Activated CD4-positive, alpha-beta T cell treated with anti-CD3 and anti-CD28 coated beads, Interleukin-2, amount 10 ng/mL, durations not matched to agents 7 days and 5 days (primary cell): ENCODE data around the gene DNALI1. TPM values are rescaled to one million over a fixed set of nuclear protein-coding genes. Genes with fewer than 3 reads are reported as not detected.
A peak's percentile ranks its signal among the peaks of the same experiment; 100 is the strongest.
"Not testable (repeated sequence)": the region's sequence is repeated elsewhere in the genome, so short reads cannot be mapped to it uniquely, and the experiment has no call there.

ENCODE experiments used
- CTCF ChIA-PET: fragments of 350-600 bp; sonication (Branson Sonifier 250); formaldehyde crosslinking; loops from one replicate; lab custom pipeline; 2021; ENCODE audit warnings: antibody characterized with exemption; lab: Charles Lee
- POLR2A ChIA-PET: fragments of 350-600 bp; sonication (Branson Sonifier 250); formaldehyde crosslinking; loops from one replicate; lab custom pipeline; 2021; ENCODE audit warnings: antibody characterized with exemption; lab: Charles Lee
- DNase-seq: peaks from one replicate; pipeline ENCODE4 v3.0.0-alpha.2; 2020
- H3K27ac Mint-ChIP-seq: one replicate; pipeline ENCODE4 v1.8.0; 2021; ENCODE audit warnings: mild to moderate bottlenecking, moderate library complexity, mixed read lengths
- H3K27me3 Mint-ChIP-seq: one replicate; pipeline ENCODE4 v1.8.0; 2021; ENCODE audit warnings: mixed read lengths
- H3K36me3 Mint-ChIP-seq: one replicate; pipeline ENCODE4 v1.8.0; 2021; ENCODE audit warnings: low read depth, mixed read lengths
- H3K4me1 Mint-ChIP-seq: one replicate; pipeline ENCODE4 v1.8.0; 2021; ENCODE audit warnings: mixed read lengths
- H3K4me3 Mint-ChIP-seq: one replicate; pipeline ENCODE4 v1.8.0; 2021; ENCODE audit warnings: mild to moderate bottlenecking, moderate library complexity, mixed read lengths
- H3K9me3 Mint-ChIP-seq: one replicate; pipeline ENCODE4 v1.8.0; 2021; ENCODE audit warnings: mixed read lengths
- total RNA-seq, 2 experiments: library from RNA; stranded (reverse); gene quantifications; one replicate each; pipeline ENCODE4 v1.2.3, GENCODE V29; 2021

The DNALI1 gene
- total RNA-seq, 2 experiments from 2014 or later: 0.40 to 0.47 TPM

- CTCF ChIA-PET: no interaction called here
- H3K27me3 Mint-ChIP-seq: no peaks in the 10 kb centered on the region
- peaks cover 3% of the 10 kb centered on the region for H3K9me3 Mint-ChIP-seq
- DNase-seq: no peak
- peaks cover 33% of the 10 kb centered on the region for H3K4me1 Mint-ChIP-seq
- H3K36me3 Mint-ChIP-seq: peaks cover 14% of the 10 kb centered on the region
- POLR2A ChIA-PET: no interaction called here
- H3K4me3 Mint-ChIP-seq: no peak overlapping the region
- H3K27ac Mint-ChIP-seq: no peak overlapping the region
Observed at GRCh38 chr1:37559080-37559479, 2.3 kb downstream of the DNALI1 start.

DNA sequence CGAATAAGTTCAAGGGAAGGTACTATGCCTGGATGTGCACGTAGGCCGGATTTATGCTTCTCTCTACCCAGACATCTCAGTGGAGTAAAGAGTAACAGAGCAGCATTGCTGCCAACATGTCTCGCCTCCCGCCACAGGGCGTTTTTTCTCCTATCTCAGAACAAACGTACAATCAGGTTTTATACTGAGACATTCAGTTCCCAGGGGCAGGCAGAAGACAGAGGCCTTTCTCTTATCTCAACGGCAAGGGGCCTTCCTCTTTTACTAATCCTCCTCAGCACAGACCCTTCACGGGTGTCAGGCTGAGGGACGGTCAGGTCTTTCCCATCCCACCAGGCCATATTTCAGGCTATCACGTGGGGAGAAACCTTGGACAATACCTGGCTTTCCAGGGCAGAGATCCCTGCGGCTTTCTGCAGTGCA lies 3.2 kb downstream of the DNALI1 start:
- POLR2A ChIA-PET, CTCF ChIA-PET, H3K9me3 Mint-ChIP-seq, H3K36me3 Mint-ChIP-seq, H3K4me3 Mint-ChIP-seq, DNase-seq, H3K27me3 Mint-ChIP-seq, H3K27ac Mint-ChIP-seq: not testable (repeated sequence)
- H3K4me1 Mint-ChIP-seq: peaks cover 27% of the 10 kb centered on the region

GRCh38 chr1:37560401-37561132 lies 3.8 kb downstream of the DNALI1 start:
- Mint-ChIP-seq H3K27me3 (no peaks in the 10 kb centered on the region), H3K9me3 (no peaks in the 10 kb centered on the region), H3K27ac (peak overlapping the region; percentile 58), H3K4me1 (peaks cover 25% of the 10 kb centered on the region), H3K36me3 (peaks cover 9% of the 10 kb centered on the region), H3K4me3 (no peak overlapping the region)
- ChIA-PET CTCF (interaction anchor here (0.6 kb wide), 1 partner anchor 128 kb away, joined by 3 read pairs; no protein-coding TSS in a partner anchor), POLR2A (no interaction called here)
- DNase-seq: no peak

DNA sequence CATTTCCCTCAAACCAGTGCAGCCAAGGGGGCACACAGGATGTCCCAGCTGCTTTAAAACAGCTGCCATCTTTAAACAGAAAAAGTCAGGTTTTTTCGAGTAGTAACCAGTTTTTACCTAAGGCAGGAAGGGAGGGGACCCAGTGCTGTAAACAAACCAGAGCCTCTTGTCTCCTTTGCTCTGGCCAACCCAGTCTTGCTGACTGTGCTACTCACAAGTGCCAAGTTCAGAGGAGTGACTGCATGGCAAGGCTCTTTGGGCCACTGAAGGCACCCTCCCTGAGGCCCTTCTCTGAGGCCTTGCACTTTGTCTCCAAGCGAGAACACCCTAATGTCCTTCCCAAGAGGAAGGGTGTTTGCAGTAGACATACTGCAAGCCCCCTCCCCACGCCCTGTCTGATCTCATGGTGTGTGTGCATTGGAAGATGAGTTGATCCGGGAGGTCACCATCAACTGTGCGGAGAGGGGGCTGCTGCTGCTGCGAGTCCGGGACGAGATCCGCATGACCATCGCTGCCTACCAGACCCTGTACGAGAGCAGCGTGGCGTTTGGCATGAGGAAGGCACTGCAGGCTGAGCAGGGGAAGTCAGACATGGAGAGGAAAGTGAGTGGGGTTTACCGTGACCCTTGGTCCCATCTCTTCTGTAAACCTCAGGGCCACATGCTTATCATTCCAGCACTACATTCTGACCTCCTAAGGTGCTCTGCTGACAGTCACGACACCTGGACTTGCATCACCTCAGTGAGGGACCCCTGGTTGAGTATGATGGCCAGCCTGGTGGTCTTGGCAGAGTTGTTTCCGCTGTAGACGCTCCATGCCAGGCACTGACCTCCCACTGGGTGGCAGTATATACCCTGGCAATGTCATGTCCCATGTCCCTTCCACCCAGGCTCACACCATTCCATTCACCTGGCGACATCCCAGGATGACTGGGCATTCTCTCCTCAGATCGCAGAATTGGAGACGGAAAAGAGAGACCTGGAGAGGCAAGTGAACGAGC lies 4.7 kb downstream of the DNALI1 start:
- POLR2A ChIA-PET: no interaction called here
- H3K27ac Mint-ChIP-seq: peak overlapping the region; percentile 82
- H3K9me3 Mint-ChIP-seq: no peaks in the 10 kb centered on the region
- H3K27me3 Mint-ChIP-seq: no peaks in the 10 kb centered on the region
- H3K36me3 Mint-ChIP-seq: peaks cover 16% of the 10 kb centered on the region
- peak; percentile 39 for DNase-seq
- H3K4me1 Mint-ChIP-seq: peaks cover 18% of the 10 kb centered on the region
- CTCF ChIA-PET: interaction anchor here (0.6 kb wide), 1 partner anchor 128 kb away, joined by 3 read pairs; no protein-coding TSS in a partner anchor
- no peak overlapping the region for H3K4me3 Mint-ChIP-seq

- peaks cover 11% of the 10 kb centered on the region for H3K4me1 Mint-ChIP-seq
- ChIA-PET CTCF (interaction anchor here (0.8 to 1.2 kb wide), 3 partner anchors 48 to 119 kb away, joined by 3 to 4 read pairs (median 3); partner anchors contain the start of gene MEAF6), POLR2A (no interaction called here)
- H3K9me3 Mint-ChIP-seq: no peaks in the 10 kb centered on the region
- no peak for DNase-seq
- no peaks in the 10 kb centered on the region for H3K27me3 Mint-ChIP-seq
- no peak overlapping the region for H3K27ac Mint-ChIP-seq
- peaks cover 29% of the 10 kb centered on the region for H3K36me3 Mint-ChIP-seq
- no peak overlapping the region for H3K4me3 Mint-ChIP-seq
Observed at GRCh38 chr1:37562984-37563383, 6.2 kb downstream of the DNALI1 start.

GRCh38 chr1:37564892-37565291 lies 8.2 kb downstream of the DNALI1 start:
- CTCF ChIA-PET: interaction anchor here (1.1 to 1.2 kb wide), 3 partner anchors 15 to 147 kb away, joined by 3 to 4 read pairs (median 4); no protein-coding TSS in a partner anchor
- Mint-ChIP-seq H3K27ac (no peak overlapping the region), H3K27me3 (no peaks in the 10 kb centered on the region), H3K4me1 (peaks cover 11% of the 10 kb centered on the region), H3K9me3 (no peaks in the 10 kb centered on the region), H3K36me3 (peaks cover 48% of the 10 kb centered on the region), H3K4me3 (no peak overlapping the region)
- DNase-seq: no peak
- POLR2A ChIA-PET: no interaction called here

DNA sequence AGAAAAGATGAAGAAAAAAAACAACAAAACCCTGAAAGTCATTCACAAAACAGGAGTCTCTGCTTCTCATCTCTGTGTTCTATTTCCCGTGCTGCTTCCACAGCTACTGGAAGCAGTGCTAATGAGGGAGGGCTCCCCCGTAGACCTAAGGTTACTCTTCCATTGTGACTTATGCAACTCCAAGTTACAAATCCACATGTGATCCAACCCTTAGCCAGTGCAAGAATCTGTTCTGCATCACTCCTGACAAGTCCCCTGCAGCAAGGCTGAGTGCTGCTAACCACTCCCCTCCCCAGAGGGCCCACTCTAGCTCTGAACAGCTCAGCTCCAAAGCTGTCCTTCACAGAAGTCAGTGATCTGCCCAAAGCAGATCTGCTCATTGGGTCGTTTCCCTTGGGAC lies 10.3 kb downstream of the DNALI1 start:
- Mint-ChIP-seq H3K27me3 (no peaks in the 10 kb centered on the region), H3K4me1 (peaks cover 16% of the 10 kb centered on the region), H3K27ac (no peak overlapping the region), H3K4me3 (no peak overlapping the region), H3K9me3 (no peaks in the 10 kb centered on the region), H3K36me3 (peaks cover 62% of the 10 kb centered on the region)
- POLR2A ChIA-PET: no interaction called here
- CTCF ChIA-PET: interaction anchor here (1.1 kb wide), 1 partner anchor 123 kb away, joined by 3 read pairs; a partner anchor contains a TSS
- DNase-seq: no peak

GRCh38 chr1:37570528-37571334 lies 14.0 kb downstream of the DNALI1 start:
- CTCF ChIA-PET: no interaction called here
- Mint-ChIP-seq H3K4me1 (peaks cover 45% of the 10 kb centered on the region), H3K4me3 (no peak overlapping the region), H3K27me3 (no peaks in the 10 kb centered on the region), H3K27ac (peak overlapping the region; percentile 71), H3K9me3 (no peaks in the 10 kb centered on the region), H3K36me3 (peaks cover 84% of the 10 kb centered on the region)
- POLR2A ChIA-PET: no interaction called here
- DNase-seq: no peak

DNA sequence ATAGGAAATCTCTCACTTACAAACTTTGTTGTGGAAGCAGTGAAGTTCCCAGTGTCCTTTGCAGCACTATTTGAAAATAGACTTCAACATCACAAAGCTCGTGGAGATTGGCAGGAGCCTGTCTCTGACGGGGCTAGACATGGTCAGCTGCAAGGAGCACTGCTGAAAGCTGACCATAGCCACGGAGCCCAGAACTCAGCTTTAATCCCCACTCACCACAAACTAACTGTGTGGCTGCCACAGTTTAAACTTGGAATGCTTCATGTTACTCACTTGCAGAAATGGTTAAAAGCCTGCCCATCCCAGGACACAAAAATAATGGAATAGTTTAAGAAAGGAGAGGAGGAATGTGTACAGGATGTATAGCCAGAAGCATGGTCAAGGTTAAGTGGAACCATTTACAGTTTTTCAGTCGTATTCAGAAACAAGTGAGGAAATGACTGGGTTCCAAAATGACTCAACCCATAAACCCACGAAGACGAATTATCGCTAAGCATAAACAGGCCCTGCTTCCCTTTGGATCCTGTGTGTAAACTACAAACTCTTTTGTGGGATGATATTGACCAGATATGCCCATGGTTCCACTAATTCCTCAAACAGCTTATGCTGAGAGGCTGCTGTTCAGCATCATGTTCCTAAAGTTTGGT lies 18.2 kb downstream of the DNALI1 start:
- CTCF ChIA-PET: interaction anchor here (1.2 kb wide), 1 partner anchor 21 kb away, joined by 4 read pairs; the partner anchor contains the start of gene SNIP1
- no peaks in the 10 kb centered on the region for H3K9me3 Mint-ChIP-seq
- POLR2A ChIA-PET: no interaction called here
- H3K27me3 Mint-ChIP-seq: no peaks in the 10 kb centered on the region
- H3K4me3 Mint-ChIP-seq: no peak overlapping the region
- H3K4me1 Mint-ChIP-seq: peaks cover 59% of the 10 kb centered on the region
- peaks cover 74% of the 10 kb centered on the region for H3K36me3 Mint-ChIP-seq
- no peak for DNase-seq
- H3K27ac Mint-ChIP-seq: peak overlapping the region; percentile 2

- no peak overlapping the region for H3K4me3 Mint-ChIP-seq
- H3K27ac Mint-ChIP-seq: no peak overlapping the region
- ChIA-PET POLR2A (no interaction called here), CTCF (interaction anchor here (1.2 kb wide), 1 partner anchor 22 kb away, joined by 4 read pairs; the partner anchor contains the start of gene SNIP1)
- peaks cover 56% of the 10 kb centered on the region for H3K4me1 Mint-ChIP-seq
- H3K9me3 Mint-ChIP-seq: no peaks in the 10 kb centered on the region
- H3K36me3 Mint-ChIP-seq: peaks cover 68% of the 10 kb centered on the region
- H3K27me3 Mint-ChIP-seq: no peaks in the 10 kb centered on the region
- no peak for DNase-seq
Observed at GRCh38 chr1:37575692-37576091, 19.0 kb downstream of the DNALI1 start.

DNA sequence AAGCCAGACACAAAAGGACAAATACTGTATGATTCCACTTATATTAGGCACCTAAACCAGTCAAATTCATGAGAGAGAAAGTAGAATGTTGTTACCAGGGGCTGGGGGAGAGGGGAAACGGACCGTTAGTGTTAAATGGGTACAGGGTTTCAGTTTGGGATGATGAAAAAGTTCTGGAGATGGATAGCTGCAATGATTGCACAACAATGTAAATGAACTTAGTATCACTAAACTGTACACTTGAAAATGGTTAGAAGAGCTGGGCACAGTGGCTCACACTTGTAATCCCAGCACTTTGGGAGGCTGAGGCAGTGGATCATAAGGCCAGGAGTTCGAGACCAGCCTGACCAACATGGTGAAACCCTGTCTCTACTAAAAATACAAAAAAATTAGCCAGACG lies 27.8 kb downstream of the DNALI1 start:
- H3K9me3 Mint-ChIP-seq, POLR2A ChIA-PET, H3K27ac Mint-ChIP-seq, DNase-seq, H3K4me1 Mint-ChIP-seq, H3K27me3 Mint-ChIP-seq, H3K4me3 Mint-ChIP-seq: not testable (repeated sequence)
- H3K36me3 Mint-ChIP-seq: peaks cover 42% of the 10 kb centered on the region
- CTCF ChIA-PET: interaction anchor here (0.5 to 1.3 kb wide), 2 partner anchors 15 to 106 kb away, joined by 3 to 4 read pairs; no protein-coding TSS in a partner anchor
